Measurements from ENCODE around the gene METTL13.
A peak's percentile ranks its signal among the peaks of the same experiment; 100 is the strongest.

METTL13 gene

DNA sequence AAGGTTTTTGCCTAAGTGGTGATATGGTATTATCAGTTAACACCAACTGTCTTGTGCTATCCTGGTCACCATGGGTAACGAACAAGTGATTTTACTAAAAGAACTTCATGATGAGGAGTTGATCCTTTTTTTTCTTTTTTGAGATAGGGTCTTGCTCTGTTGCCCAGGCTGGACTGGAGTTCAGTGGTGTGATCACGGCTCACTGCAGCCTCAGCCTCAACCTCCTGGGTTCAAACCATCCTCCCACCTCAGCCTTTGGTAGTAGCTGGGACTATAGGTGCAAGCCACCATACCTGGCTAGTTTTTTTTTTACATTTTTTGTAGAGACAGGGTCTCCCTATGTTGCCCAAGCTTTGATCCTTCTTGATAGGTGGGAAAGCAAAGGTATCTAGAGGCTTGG is 5.1 kb downstream of the METTL13 start:
- TF ChIP-seq, protein P1, sequence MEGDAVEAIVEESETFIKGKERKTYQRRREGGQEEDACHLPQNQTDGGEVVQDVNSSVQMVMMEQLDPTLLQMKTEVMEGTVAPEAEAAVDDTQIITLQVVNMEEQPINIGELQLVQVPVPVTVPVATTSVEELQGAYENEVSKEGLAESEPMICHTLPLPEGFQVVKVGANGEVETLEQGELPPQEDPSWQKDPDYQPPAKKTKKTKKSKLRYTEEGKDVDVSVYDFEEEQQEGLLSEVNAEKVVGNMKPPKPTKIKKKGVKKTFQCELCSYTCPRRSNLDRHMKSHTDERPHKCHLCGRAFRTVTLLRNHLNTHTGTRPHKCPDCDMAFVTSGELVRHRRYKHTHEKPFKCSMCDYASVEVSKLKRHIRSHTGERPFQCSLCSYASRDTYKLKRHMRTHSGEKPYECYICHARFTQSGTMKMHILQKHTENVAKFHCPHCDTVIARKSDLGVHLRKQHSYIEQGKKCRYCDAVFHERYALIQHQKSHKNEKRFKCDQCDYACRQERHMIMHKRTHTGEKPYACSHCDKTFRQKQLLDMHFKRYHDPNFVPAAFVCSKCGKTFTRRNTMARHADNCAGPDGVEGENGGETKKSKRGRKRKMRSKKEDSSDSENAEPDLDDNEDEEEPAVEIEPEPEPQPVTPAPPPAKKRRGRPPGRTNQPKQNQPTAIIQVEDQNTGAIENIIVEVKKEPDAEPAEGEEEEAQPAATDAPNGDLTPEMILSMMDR (IDR thresholded peaks at IDR 0.05), result no peak
- DNase-seq, result no peak
- H3K4me1 Mint-ChIP-seq, result peaks cover 40% of the 10 kb centered on the region
- no peaks in the 10 kb centered on the region for H3K27me3 Mint-ChIP-seq (ENCODE audit: low read depth, poor library complexity)
- peaks cover 68% of the 10 kb centered on the region for H3K36me3 Mint-ChIP-seq (ENCODE audit: low read depth)
- no peak overlapping the region for H3K27ac Mint-ChIP-seq
- H3K9me3 Mint-ChIP-seq, result no peaks in the 10 kb centered on the region
- H3K4me3 Mint-ChIP-seq, result no peak overlapping the region

- H3K9me3 Mint-ChIP-seq, result no peaks in the 10 kb centered on the region
- DNase-seq, result no peak
- TF ChIP-seq, protein P1 (IDR thresholded peaks at IDR 0.05), result no peak
- no peak overlapping the region for H3K4me3 Mint-ChIP-seq
- peaks cover 79% of the 10 kb centered on the region for H3K36me3 Mint-ChIP-seq (ENCODE audit: low read depth)
- no peaks in the 10 kb centered on the region for H3K27me3 Mint-ChIP-seq (ENCODE audit: low read depth, poor library complexity)
- H3K4me1 Mint-ChIP-seq, result peaks cover 27% of the 10 kb centered on the region
- peak overlapping the region; percentile 88 for H3K27ac Mint-ChIP-seq
Measured at GRCh38 chr1:171787686-171788480, 6.4 kb downstream of the METTL13 start.

DNA sequence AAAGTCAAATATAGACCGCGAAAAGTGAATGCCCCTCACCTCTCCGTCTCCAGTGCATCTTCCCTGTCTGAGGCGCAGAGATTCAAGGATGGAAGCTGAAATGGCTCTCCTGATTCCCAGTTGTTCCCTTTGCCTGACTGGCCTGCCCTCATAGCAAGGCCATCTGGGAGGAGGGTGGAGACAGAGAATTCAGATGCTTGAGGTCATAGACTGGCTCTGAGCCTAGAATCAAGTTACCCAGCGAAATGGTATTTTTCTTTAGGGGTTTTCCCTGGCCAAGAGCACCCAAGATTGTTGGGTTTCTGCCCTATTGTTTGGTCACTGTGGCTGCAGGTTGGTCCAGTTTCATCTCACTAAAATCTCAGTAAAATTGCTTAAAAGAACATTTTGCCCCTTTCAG is 7.2 kb downstream of the METTL13 start:
- DNase-seq, result no peak
- TF ChIP-seq, protein P1 (IDR thresholded peaks at IDR 0.05), result no peak
- Mint-ChIP-seq H3K27me3 (ENCODE audit: low read depth, poor library complexity) (no peaks in the 10 kb centered on the region), H3K4me3 (no peak overlapping the region), H3K4me1 (peaks cover 19% of the 10 kb centered on the region), H3K9me3 (no peaks in the 10 kb centered on the region), H3K36me3 (ENCODE audit: low read depth) (peaks cover 78% of the 10 kb centered on the region), H3K27ac (no peak overlapping the region)

DNA sequence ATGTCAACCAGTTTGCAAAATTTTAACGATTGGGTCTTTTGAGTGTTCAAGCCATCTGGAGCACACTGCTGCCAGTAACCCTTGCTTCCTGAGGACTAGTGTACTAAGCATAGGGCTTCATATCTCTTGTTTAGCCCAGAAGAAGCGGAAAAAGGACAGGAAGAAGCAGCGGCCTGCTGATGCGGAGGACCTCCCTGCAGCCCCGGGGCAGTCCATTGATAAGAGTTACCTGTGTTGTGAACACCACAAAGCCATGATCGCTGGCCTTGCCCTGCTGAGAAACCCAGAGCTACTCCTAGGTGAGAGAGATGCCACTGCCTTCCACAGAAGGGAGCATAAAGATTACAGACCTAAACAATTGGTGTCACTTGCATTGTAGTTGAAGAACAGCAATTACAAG is 8.9 kb downstream of the METTL13 start:
- TF ChIP-seq, protein P1 (IDR thresholded peaks at IDR 0.05), result no peak
- Mint-ChIP-seq H3K4me1 (peaks cover 3% of the 10 kb centered on the region), H3K27me3 (ENCODE audit: low read depth, poor library complexity) (no peaks in the 10 kb centered on the region), H3K27ac (no peak overlapping the region), H3K36me3 (ENCODE audit: low read depth) (peaks cover 83% of the 10 kb centered on the region), H3K4me3 (no peak overlapping the region), H3K9me3 (no peaks in the 10 kb centered on the region)
- no peak for DNase-seq

GRCh38 chr1:171792656-171793369 is 11.4 kb downstream of the METTL13 start:
- DNase-seq, result no peak

More at GRCh38 chr1:171792656-171793369, 11.4 kb downstream of the METTL13 start:
- Mint-ChIP-seq H3K4me3 (no peak overlapping the region), H3K9me3 (no peaks in the 10 kb centered on the region), H3K4me1 (no peaks in the 10 kb centered on the region), H3K36me3 (ENCODE audit: low read depth) (peaks cover 74% of the 10 kb centered on the region), H3K27ac (no peak overlapping the region), H3K27me3 (ENCODE audit: low read depth, poor library complexity) (no peaks in the 10 kb centered on the region)
- TF ChIP-seq, protein P1 (IDR thresholded peaks at IDR 0.05), result no peak

Data from nephron progenitor cell (in vitro differentiated cells).